ENCODE measurements around the gene ARHGAP28.
A peak's percentile ranks its signal among the peaks of the same experiment; 100 is the strongest.

Gene ARHGAP28

DNA sequence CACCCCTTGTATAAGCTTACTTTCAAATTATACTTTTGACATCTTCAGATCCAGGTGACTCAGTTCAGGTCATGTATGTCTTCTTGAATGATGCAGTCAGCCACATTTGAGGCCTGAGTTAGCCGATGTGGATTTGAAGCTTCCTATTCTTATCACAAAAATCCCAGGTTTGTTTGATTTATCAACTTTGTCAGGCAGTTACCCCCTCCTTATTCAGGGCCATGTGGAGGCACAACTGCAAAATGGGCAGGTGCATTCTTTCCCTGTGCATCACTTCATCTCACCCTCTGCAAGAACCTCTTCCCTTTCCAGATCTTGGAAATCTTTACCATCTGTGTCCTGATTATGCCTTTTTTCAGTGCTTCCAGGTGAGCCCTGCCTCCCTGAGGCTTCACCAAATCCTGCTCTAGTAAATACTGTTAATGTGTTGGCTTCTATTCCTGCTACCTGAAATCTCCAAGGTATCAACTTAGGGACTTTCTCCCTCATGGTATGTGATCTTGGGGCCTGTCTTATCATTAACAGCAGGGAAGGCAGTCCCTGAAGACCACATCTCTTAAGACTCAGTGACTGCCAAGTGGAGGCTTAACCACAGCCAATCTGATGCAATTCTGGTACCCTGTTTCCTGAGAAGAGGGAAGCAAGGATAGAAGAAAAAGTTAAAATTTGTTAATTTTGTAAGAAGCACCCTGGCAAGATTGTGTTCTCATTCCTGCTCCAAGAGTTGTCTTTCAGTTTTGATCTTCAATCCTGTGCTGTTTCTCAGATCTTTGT, 9.4 kb upstream of the ARHGAP28 start:
- no peak overlapping the region for H3K4me3 ChIP-seq (ENCODE audit: control insufficient read depth, low read depth, low read length)
- TF ChIP-seq, protein P1, sequence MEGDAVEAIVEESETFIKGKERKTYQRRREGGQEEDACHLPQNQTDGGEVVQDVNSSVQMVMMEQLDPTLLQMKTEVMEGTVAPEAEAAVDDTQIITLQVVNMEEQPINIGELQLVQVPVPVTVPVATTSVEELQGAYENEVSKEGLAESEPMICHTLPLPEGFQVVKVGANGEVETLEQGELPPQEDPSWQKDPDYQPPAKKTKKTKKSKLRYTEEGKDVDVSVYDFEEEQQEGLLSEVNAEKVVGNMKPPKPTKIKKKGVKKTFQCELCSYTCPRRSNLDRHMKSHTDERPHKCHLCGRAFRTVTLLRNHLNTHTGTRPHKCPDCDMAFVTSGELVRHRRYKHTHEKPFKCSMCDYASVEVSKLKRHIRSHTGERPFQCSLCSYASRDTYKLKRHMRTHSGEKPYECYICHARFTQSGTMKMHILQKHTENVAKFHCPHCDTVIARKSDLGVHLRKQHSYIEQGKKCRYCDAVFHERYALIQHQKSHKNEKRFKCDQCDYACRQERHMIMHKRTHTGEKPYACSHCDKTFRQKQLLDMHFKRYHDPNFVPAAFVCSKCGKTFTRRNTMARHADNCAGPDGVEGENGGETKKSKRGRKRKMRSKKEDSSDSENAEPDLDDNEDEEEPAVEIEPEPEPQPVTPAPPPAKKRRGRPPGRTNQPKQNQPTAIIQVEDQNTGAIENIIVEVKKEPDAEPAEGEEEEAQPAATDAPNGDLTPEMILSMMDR (IDR thresholded peaks at IDR 0.05; ENCODE audit: control insufficient read depth, insufficient read depth, low read depth, low read length, missing control alignments): no peak
- DNase-seq (ENCODE audit: low read depth): no peak

- DNase-seq (ENCODE audit: low read depth): no peak
- TF ChIP-seq, protein P1 (IDR thresholded peaks at IDR 0.05; ENCODE audit: control insufficient read depth, insufficient read depth, low read depth, low read length, missing control alignments): no peak
- H3K4me3 ChIP-seq (ENCODE audit: control insufficient read depth, low read depth, low read length): no peak overlapping the region
Measured at GRCh38 chr18:6721755-6722154, 7.8 kb upstream of the ARHGAP28 start.

GRCh38 chr18:6722690-6723089, 6.8 kb upstream of the ARHGAP28 start:
- no peak for DNase-seq (ENCODE audit: low read depth)
- H3K4me3 ChIP-seq (ENCODE audit: control insufficient read depth, low read depth, low read length): no peak overlapping the region
- TF ChIP-seq, protein P1 (IDR thresholded peaks at IDR 0.05; ENCODE audit: control insufficient read depth, insufficient read depth, low read depth, low read length, missing control alignments): no peak

GRCh38 chr18:6724331-6724730, 5.2 kb upstream of the ARHGAP28 start:
- TF ChIP-seq, protein P1 (IDR thresholded peaks at IDR 0.05; ENCODE audit: control insufficient read depth, insufficient read depth, low read depth, low read length, missing control alignments): no peak
- no peak for DNase-seq (ENCODE audit: low read depth)
- H3K4me3 ChIP-seq (ENCODE audit: control insufficient read depth, low read depth, low read length): no peak overlapping the region

DNA sequence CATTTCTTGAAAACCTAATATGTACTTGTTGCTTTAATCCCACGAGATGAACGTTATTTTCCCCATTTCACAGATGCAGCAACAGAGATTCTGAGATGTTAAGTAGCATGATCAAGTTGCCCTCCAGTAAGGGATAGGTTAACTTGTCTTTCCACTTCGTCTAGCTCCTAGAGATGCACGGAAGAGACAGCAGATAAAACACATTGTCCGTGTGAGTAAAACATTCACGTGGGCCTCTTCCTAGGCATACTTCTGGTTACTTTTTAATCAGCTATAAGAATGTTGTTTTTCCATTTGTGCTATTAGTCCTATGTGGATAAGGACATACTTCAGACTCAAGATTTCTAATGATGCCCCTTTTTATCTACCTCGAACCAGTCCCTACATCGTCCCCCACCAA, 1.2 kb upstream of the ARHGAP28 start:
- H3K4me3 ChIP-seq (ENCODE audit: control insufficient read depth, low read depth, low read length): no peak overlapping the region
- DNase-seq (ENCODE audit: low read depth): no peak
- TF ChIP-seq, protein P1 (IDR thresholded peaks at IDR 0.05; ENCODE audit: control insufficient read depth, insufficient read depth, low read depth, low read length, missing control alignments): no peak

DNA sequence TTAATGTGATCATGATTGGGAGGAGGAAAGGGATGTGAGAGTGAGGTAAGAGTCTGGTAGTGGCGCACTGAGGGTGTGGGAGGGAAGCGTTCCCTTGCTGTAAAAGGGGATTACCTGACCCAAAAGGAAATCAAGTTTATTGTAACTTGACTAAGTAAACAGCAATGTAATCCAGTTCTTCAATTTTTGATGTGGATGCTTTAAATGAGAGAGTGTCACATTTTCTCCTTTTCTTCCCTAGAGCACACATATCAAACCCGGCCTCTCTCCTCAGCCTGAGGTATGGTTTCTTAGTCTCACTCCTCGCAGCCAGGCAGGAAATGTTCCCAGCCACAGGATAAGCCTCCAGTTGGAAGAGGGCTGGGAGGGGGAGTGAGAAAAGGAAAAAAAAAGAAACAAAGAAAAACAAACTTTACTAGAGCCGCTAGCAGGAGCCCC, 688 bp upstream of the ARHGAP28 start:
- no peak for DNase-seq (ENCODE audit: low read depth)
- H3K4me3 ChIP-seq (ENCODE audit: control insufficient read depth, low read depth, low read length): peak overlapping the region; percentile 48
- TF ChIP-seq, protein P1 (IDR thresholded peaks at IDR 0.05; ENCODE audit: control insufficient read depth, insufficient read depth, low read depth, low read length, missing control alignments): no peak
